NCI-H82 treated with DMSO at 0.1 percent for 48 hours (cell line): Measurements from ENCODE around the gene ABCC8.

ENCODE experiments used
- DNase-seq: peaks from one replicate; lab custom pipeline; 2025; ENCODE audit not compliant: unreplicated experiment; lab: John Stamatoyannopoulos, UW

Gene ABCC8

GRCh38 chr11:17407575-17407974, 69.1 kb downstream of the ABCC8 start:
- no peak for DNase-seq

DNA sequence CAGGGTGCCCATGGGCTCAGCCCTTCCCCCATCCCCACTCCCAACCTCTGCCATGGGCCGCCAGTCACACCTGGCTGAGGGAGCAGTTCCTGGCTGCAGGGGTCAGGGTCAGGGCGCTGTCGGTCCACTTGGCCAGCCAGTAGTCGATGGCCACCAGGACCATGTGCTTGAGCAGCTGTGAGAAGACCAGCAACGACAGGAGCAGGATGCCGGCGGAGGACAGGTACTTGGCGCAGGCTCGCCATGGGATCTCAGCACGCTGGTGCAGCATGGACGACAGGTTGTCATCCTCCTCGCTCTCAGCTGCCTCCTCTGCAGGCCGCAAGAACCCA, 69.9 kb downstream of the ABCC8 start:
- DNase-seq, result no peak

DNA sequence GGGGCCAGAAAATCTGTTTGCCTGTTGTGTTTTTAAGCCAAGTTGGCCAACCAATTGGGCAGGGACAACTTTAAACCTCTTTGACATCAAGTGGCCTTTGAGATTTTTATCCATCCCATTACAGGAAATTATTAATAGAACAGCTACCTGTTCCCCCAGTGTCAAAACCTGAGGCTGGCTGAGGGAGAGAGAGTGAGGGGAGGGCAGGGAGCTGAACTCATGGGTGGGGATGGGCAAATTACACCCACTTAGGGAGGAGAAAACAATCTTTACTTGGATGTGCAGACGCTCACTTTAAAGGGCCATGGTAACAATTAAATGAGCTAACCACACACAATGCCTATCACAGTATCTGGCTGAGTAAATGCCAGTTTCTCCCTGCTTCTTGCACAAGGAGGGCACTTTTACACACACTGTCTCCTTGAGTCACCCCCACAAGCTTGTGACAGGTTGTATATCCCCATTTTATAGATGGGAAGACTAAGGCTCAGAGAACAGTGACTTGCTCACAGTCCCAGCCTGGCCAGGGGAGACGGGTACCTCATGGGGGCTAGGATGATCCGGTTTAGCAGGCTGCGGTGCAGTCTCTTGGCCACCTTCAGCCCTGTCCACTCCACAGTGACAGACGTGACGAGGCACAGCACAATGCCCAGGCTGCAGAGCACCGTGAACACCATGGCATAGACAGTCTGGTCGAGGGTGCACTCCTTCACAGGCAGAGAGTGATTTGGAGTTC, 70.4 kb downstream of the ABCC8 start:
- no peak for DNase-seq

DNA sequence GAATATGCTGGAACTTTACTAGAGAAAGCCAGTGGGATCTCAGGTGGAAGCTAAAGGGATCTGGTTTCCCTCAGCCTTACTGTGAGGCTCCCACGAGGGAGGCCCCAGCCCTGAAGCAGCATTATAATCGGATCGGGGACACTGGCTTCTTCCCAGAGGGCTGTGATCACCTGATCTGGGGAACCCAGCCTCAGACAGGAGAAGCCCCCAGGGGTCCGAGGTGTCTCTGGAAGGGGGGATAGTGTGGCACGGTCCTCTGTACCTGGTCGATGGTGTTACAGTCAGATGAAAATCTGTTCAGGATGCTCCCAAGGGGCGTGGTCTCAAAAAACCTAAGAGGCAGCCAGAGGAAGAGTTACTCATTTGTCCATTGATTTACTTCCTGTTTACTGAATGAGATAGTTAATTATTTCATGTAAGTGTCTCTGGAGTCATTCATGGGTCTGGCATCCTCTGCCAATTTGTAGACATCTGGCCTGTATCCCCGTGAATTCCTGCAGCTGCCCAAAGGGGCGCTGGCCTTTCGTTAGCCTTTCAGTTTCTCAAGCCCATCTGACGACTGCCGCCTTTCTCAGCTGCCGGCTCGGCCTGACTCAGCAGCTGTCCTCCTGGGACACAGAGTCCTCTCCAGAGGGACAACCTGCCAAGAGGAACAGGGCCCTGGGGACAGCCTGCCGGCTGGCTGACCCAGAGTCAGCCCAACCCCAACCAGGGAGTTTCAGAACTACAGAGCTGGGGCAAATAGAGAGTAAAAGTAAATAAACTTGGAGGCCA, 71.2 kb downstream of the ABCC8 start:
- DNase-seq, result no peak

- DNase-seq, result no peak
Observed at GRCh38 chr11:17403980-17404759, 72.5 kb downstream of the ABCC8 start.

DNA sequence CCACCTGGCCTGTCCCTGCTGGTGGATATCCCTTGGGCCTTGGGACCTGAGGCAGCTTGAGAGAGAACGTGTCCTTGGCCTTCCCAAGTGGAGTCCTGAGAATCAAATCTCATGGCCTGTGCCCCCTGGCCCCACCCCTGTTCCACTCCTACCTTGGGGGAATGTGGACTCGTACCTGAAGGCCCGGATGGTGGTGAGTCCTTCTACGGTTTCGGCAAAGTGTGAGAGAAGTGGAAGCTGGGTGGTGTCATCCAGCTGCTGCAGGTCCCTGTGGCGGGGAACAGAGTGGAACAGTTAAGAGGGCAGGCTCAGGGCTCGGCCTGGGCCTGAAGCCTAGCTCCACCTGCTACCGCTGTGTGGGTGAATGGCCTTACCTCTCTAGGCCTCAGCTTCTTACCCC, 74.2 kb downstream of the ABCC8 start:
- no peak for DNase-seq

DNA sequence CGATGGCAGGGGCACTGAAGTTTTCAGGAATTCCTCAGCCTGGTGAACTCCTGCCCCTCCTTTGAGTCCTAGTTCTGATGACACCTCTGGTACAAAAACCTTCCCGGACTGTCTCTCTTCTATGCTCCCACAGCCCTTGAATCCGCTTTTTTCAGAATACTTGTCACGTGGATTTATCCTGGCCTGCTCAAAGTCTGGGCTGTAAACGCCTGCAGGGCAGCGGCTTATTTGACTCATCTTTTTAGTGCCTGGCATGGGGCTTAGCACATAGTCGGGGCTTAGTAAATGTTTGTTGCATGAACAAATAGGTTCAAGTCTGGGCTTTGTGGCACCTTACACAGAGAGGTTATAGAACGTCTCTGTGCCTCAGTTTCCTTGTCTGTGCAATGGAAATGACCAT, 74.8 kb downstream of the ABCC8 start:
- DNase-seq, result no peak

DNA sequence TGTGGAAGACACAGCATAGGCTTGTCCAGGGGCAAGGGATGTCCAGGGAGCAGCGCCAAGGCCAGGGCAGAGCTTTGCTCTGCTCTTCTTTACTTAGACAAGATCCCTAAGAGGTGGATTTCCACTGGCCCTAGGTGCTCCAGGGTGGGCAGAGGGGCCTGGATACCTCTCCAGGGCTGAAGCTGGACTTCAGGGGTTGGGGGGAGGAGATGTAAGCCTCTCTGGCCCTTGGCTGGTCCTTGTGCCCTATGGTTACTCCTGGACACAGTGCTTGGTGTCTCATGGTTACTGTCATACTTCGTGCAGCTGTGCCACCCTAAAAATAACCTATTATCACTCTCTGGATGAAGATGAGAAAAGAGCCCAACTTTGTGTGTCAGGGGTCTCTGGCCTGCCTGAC, 75.3 kb downstream of the ABCC8 start:
- DNase-seq, result no peak

- no peak for DNase-seq
Observed at GRCh38 chr11:17400048-17400775, 76.4 kb downstream of the ABCC8 start.

DNA sequence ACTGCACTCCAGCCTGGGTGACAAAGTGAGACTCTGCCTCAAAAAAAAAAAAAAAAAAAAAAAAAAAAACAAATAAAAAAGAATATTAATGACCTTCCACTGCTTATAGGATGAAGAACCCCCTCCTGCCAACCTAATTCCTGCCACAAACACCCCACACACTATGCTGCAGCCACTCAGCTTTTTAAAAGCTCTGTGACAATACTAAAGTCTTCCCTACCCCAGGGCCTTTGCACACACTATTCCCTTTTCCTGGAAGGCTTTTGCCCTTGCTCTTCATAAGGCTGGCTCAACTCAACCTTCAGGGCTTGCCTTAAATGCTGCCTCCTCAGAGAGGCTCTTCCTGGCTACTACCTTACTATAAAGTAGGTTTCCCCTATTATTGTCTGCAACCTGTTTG, 77.4 kb downstream of the ABCC8 start:
- no peak for DNase-seq

DNA sequence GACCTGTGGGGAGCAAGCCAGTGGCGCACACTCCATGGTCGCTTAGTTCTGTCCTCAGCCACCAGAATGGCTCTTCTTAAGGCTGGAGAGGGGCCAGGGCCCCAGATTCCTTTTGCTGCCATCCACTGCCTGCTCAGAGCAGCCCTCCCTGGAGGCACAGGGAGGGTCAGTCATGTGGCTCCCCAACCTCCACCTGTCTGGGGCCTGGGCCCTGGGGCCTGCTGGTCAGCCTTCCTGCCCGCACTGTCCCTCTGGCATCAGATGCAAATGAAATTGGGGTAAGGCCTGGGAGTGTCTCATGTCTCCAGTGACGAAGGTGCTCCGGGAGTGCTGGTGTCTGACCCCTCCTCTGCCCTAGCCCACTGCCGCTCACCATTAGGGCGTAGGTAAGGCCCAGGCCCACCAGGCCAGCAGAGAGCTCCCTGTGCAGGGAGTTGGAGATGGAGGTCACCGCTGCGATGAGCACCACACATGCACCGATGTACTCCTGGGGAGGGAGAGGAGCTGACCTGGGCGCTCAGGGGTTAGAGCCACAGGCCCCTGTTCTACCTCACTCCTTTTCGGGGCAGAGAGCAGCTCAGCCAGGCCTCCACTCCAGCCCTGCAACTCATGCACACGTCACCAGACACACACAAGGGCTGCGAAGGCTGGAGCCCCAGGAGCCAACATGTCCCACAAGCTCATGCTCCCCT, 79.2 kb downstream of the ABCC8 start:
- DNase-seq, result no peak

- DNase-seq, result no peak
Observed at GRCh38 chr11:17396598-17397310, 79.9 kb downstream of the ABCC8 start.

- DNase-seq, result no peak
Observed at GRCh38 chr11:17395978-17396377, 80.7 kb downstream of the ABCC8 start.

DNA sequence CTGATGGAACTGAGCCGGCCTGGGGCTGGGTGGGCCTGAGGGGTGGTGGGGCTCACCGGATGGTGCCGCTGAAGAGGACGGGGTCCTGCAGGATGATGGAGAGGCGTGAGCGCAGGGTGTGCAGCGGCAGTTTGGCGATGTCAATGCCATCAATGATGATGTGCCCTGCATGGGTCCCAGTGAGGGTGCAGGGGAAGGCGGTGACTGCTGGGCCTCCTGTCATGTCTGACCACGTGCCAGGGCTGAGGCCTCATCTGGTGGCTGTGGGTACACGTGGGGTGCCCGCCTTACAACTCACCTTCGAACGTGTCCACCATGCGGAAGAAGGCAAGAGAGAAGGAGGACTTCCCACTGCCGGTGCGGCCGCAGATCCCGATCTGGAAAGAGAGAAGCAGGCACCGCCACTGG, 81.1 kb downstream of the ABCC8 start:
- DNase-seq, result no peak

DNA sequence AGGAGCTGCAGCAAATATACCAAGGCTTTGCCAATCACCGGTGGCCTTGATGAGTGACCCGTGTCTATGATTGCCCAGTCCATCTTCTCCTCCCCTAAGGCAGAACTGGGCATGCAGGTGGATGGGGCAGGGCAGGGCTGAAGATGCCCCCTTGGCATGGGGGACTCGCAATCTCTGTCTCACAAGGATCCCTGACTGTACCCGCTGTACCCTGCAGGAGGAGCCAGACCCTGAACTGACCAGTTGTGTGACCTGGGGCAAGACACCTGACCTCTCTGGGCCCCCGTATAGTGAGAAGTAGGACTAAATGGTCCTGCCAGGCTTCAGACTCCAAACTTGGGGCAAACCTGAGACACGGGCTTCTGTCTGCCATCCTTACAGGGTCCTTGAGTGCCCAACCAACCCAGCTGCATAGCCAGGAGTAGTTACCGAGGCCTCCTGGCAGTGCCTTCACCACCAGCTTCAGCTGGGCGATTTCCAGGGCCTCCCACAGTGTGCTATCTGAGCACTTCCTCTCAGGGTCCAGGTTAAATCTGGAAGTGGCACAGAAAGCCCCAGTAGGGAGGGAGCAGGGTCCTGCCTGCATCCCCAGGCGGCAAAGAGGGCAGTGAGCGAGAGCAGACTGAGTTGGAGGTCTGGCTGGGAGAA, 81.8 kb downstream of the ABCC8 start:
- no peak for DNase-seq

GRCh38 chr11:17393472-17393871, 83.2 kb downstream of the ABCC8 start:
- no peak for DNase-seq

DNA sequence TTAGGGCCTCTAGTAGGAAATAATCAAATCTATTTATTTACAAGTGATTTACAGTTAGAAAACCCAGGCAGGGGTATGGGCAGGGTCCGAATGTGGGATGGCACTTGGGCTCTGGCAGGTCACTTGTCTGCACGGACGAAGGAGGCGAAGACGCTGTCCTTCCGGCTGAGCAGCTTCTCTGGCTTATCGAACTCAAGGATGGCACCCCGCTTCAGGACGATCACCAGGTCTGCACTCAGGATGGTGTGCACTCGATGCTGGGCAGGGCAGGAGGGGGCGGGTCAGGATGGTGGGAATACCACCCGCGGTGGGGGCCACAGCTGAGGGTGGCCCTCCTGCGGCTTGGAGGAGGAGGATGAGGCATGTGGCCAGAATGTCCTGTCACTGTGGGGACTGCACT, 83.8 kb downstream of the ABCC8 start:
- no peak for DNase-seq

- DNase-seq, result no peak
Observed at GRCh38 chr11:17391493-17392355, 84.9 kb downstream of the ABCC8 start.
